Adrenal gland (tissue), 5 donors: ENCODE results near the gene POLE.

Experiments
- CTCF ChIP-seq, 6 experiments: fragments of 450-650 bp in 4 of 6; fragments of 200-600 bp in 2 of 6; sonication (generic) in 1 of 6; IDR thresholded peaks; 1 replicate in 5 of 6; 2 replicates in 1 of 6; pipeline versions ENCODE4 v1.5.1 to v1.8.0; 2016 to 2021; ENCODE audit warnings: antibody characterized with exemption in 6 of 6, mild to moderate bottlenecking in 2 of 6, moderate library complexity in 1 of 6
- POLR2A ChIP-seq, 2 donors: fragments of 450-650 bp; IDR thresholded peaks; one replicate each; pipeline ENCODE4 v1.6.1; 2017; ENCODE audit warnings: antibody characterized with exemption in 2 of 2, mild to moderate bottlenecking in 2 of 2, moderate library complexity in 1 of 2
- donor health status: DM: no; HTN: no; CAD: no.

- no peak for TF ChIP-seq CTCF (IDR thresholded peaks at IDR 0.05)
- TF ChIP-seq POLR2A (IDR thresholded peaks at IDR 0.05): no peak
These were observed 8.3 kb upstream of the POLE start for GRCh38 chr12:132695431-132695830.
